Measurements from ENCODE around the gene ACADS.

DNA sequence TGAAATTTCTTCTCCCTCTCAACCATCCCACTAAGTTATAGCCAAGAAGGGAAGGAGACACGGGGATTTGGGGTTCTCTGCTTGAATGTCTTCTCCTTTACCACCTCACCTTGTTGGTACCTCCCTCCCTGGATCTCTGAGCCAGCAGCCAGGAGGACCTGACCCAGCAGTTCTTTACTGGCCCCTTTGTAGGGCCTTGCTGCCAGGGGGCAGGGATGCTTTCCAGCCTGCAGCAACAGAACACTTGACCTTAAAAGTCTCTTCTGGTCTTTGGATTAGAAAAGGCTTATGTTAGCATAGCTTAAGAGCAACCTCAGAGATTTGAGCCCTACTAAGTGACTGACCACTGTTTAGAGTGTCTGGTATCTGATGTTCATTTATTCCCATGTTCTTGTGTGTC, 28.3 kb upstream of the ACADS start:
- TF ChIP-seq, protein P1, sequence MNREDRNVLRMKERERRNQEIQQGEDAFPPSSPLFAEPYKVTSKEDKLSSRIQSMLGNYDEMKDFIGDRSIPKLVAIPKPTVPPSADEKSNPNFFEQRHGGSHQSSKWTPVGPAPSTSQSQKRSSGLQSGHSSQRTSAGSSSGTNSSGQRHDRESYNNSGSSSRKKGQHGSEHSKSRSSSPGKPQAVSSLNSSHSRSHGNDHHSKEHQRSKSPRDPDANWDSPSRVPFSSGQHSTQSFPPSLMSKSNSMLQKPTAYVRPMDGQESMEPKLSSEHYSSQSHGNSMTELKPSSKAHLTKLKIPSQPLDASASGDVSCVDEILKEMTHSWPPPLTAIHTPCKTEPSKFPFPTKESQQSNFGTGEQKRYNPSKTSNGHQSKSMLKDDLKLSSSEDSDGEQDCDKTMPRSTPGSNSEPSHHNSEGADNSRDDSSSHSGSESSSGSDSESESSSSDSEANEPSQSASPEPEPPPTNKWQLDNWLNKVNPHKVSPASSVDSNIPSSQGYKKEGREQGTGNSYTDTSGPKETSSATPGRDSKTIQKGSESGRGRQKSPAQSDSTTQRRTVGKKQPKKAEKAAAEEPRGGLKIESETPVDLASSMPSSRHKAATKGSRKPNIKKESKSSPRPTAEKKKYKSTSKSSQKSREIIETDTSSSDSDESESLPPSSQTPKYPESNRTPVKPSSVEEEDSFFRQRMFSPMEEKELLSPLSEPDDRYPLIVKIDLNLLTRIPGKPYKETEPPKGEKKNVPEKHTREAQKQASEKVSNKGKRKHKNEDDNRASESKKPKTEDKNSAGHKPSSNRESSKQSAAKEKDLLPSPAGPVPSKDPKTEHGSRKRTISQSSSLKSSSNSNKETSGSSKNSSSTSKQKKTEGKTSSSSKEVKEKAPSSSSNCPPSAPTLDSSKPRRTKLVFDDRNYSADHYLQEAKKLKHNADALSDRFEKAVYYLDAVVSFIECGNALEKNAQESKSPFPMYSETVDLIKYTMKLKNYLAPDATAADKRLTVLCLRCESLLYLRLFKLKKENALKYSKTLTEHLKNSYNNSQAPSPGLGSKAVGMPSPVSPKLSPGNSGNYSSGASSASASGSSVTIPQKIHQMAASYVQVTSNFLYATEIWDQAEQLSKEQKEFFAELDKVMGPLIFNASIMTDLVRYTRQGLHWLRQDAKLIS (CRISPR knock-in tag; IDR thresholded peaks at IDR 0.05): no peak
- TF ChIP-seq SOX6 (IDR thresholded peaks at IDR 0.05): no peak
- TF ChIP-seq ZNF121 (CRISPR knock-in tag; conservative IDR thresholded peaks at IDR 0.05): no peak
- TF ChIP-seq EZH2 (IDR thresholded peaks at IDR 0.05; ENCODE audit: borderline replicate concordance, low read depth, low read length): no peak
- TF ChIP-seq, protein P2, sequence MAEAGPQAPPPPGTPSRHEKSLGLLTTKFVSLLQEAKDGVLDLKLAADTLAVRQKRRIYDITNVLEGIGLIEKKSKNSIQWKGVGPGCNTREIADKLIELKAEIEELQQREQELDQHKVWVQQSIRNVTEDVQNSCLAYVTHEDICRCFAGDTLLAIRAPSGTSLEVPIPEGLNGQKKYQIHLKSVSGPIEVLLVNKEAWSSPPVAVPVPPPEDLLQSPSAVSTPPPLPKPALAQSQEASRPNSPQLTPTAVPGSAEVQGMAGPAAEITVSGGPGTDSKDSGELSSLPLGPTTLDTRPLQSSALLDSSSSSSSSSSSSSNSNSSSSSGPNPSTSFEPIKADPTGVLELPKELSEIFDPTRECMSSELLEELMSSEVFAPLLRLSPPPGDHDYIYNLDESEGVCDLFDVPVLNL (CRISPR knock-in tag; IDR thresholded peaks at IDR 0.05; ENCODE audit: low read depth): no peak
- TF ChIP-seq, protein P3, sequence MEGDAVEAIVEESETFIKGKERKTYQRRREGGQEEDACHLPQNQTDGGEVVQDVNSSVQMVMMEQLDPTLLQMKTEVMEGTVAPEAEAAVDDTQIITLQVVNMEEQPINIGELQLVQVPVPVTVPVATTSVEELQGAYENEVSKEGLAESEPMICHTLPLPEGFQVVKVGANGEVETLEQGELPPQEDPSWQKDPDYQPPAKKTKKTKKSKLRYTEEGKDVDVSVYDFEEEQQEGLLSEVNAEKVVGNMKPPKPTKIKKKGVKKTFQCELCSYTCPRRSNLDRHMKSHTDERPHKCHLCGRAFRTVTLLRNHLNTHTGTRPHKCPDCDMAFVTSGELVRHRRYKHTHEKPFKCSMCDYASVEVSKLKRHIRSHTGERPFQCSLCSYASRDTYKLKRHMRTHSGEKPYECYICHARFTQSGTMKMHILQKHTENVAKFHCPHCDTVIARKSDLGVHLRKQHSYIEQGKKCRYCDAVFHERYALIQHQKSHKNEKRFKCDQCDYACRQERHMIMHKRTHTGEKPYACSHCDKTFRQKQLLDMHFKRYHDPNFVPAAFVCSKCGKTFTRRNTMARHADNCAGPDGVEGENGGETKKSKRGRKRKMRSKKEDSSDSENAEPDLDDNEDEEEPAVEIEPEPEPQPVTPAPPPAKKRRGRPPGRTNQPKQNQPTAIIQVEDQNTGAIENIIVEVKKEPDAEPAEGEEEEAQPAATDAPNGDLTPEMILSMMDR (IDR thresholded peaks at IDR 0.05 in 2 of 3, conservative IDR thresholded peaks at IDR 0.05 in 1 of 3; ENCODE audit: insufficient read depth in 2 of 3, low read depth in 1 of 3, low read length in 3 of 3): no peak
- TF ChIP-seq, protein P4, sequence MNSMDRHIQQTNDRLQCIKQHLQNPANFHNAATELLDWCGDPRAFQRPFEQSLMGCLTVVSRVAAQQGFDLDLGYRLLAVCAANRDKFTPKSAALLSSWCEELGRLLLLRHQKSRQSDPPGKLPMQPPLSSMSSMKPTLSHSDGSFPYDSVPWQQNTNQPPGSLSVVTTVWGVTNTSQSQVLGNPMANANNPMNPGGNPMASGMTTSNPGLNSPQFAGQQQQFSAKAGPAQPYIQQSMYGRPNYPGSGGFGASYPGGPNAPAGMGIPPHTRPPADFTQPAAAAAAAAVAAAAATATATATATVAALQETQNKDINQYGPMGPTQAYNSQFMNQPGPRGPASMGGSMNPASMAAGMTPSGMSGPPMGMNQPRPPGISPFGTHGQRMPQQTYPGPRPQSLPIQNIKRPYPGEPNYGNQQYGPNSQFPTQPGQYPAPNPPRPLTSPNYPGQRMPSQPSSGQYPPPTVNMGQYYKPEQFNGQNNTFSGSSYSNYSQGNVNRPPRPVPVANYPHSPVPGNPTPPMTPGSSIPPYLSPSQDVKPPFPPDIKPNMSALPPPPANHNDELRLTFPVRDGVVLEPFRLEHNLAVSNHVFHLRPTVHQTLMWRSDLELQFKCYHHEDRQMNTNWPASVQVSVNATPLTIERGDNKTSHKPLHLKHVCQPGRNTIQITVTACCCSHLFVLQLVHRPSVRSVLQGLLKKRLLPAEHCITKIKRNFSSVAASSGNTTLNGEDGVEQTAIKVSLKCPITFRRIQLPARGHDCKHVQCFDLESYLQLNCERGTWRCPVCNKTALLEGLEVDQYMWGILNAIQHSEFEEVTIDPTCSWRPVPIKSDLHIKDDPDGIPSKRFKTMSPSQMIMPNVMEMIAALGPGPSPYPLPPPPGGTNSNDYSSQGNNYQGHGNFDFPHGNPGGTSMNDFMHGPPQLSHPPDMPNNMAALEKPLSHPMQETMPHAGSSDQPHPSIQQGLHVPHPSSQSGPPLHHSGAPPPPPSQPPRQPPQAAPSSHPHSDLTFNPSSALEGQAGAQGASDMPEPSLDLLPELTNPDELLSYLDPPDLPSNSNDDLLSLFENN (IDR thresholded peaks at IDR 0.05; ENCODE audit: low read depth in 2 of 2, low read length in 2 of 2): no peak
- no peak for TF ChIP-seq RAD51 (IDR thresholded peaks at IDR 0.05; ENCODE audit: borderline replicate concordance, low read depth)
- no peak for TF ChIP-seq MCM7 (IDR thresholded peaks at IDR 0.05)
- no peak for TF ChIP-seq PPARD (CRISPR knock-in tag; IDR thresholded peaks at IDR 0.05)
- no peak for TF ChIP-seq CREM (IDR thresholded peaks at IDR 0.05; ENCODE audit: low read depth)
- TF ChIP-seq SMAD2 (IDR thresholded peaks at IDR 0.05; ENCODE audit: low read depth, low read length): no peak
- TF ChIP-seq PHF20 (IDR thresholded peaks at IDR 0.05; ENCODE audit: partially characterized antibody): no peak
- TF ChIP-seq CHD2 (IDR thresholded peaks at IDR 0.05; ENCODE audit: low read depth, low read length): no peak

Measured in K562 (cell line).